RKO (cell line): ENCODE results near the gene PKNOX2.

ENCODE experiments used
- DNase-seq: peaks from one replicate; pipeline ENCODE4 v3.0.0-alpha.2; 2016; ENCODE audit warnings: low spot score

Gene PKNOX2

DNA sequence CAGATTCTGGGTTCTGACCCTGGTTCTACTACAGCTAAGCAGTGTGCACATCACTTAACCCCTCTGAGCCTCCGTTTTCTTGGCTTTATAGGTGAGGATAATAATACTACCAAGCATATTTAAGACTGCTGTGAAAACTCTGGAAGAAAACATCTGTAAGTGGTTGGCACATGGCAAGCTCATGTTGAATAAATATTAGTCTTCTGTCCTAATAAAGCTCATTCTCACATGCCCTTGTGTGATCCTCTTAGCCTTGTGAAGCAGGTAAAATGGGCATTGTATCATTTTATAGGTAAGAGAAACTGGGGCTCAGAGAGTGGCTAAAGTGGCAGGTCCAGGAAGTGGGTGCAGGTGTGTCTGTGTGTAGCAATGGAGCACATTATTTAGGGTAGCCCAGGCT lies 8.5 kb downstream of the PKNOX2 start:
- no peak for DNase-seq

DNA sequence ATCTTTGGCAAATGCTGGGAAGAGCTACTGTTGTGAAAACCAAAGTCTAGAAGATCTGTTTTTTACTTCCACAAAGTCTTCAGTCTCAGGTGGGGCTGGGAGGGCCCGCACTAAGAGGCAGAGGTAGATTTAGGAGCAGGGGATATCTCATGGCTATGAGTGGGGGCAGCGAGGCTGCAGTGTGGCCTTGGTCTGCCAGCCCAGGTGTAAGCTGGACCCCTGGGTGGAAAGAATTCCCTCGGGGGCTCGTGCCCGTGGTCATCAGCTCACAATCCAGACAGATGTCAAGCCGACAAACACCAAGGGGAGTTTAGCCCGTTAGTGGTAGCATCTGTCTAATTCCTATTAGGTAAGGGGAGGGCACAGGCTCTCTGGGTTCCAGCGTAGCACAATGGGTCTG lies 9.0 kb downstream of the PKNOX2 start:
- no peak for DNase-seq

DNA sequence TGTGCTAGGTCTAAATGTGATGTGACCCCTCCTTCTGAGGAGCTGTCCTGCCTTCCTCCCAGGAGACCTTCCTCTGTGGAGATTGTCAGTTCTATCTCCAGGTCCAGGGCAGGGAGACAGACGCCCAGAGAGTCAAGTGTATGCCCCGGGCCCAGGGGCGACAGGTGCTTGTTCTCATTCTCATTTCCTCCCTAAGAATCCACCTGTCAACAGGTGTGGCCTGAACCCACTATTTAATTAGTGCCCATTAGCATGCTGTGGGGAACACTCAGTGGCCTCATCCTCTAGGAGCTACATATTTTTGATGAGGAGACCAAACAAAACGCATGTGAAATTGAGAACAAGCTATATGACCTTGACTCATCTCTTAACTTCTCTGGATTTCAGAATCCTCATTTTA lies 9.5 kb downstream of the PKNOX2 start:
- no peak for DNase-seq

DNA sequence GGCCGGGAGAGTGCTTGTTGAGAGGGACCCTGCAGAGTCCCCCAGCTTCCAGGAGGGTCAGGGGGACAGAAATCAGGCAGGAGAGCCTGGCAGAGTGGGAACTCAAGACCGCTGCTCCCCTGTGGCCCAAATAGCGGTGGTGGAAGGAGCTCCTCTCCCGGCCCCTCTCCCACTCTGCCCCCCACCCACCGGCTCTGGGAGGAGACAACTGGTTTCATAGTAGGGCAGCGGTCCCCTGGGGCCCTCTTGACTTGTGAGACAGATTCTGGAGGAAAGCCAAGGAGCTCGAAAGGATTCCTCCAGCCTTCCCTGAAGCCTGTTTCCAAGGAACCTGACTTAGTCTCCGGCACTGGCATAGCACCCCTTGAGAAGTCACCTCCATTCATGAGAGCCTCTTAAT lies 10.1 kb downstream of the PKNOX2 start:
- no peak for DNase-seq

DNA sequence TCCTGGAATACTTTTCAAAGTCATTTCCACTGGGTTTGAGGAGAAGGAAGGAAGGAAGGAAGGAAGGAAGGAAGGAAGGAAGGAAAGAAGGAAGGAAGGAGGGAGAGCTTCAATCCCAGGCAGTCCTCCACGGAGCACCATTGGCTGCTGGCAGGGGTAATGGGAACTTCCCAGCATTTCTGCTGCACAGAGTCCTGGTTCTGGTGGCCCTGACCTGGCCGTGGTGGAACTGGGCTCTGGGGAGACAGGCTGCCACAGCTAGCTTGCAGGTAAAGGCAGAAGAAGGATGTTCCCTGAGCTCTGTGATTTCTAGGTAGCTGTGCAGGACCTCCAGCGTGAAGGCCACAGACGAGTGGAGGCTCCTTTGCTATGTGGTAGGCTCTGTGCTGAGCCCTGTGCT lies 10.6 kb downstream of the PKNOX2 start:
- DNase-seq: no peak

DNA sequence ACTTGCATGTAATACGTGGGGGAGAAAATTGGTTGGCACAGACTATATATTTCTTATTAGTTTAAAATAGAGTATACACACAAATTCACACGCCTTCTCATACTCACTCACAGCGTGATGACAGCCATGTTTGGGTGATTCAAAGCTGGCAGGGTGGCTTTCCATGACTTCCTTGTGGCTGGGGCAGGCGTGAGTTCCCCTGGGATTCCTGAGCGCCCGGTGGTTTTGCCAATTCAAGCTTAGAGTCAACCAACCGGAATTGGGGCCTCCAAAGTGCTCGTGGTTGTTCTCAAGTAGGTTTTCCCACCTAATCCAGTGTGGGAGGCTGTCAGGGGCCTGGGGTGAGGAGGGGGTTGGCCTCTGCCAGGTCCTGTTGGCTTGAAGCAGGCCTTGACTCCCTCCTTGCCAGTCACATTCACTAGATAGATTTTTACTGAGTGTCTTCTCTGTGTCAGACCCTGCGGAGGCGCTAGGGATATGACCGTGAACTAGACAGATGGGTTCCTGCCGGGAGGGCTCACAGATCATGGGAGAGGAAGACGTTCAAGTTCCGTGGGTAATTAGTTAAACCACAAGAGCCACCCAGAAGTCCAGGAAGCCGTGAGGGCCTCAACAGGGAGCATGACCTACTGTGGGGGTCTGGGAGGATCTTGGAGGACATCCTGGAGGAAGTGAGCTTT lies 11.5 kb downstream of the PKNOX2 start:
- no peak for DNase-seq

DNA sequence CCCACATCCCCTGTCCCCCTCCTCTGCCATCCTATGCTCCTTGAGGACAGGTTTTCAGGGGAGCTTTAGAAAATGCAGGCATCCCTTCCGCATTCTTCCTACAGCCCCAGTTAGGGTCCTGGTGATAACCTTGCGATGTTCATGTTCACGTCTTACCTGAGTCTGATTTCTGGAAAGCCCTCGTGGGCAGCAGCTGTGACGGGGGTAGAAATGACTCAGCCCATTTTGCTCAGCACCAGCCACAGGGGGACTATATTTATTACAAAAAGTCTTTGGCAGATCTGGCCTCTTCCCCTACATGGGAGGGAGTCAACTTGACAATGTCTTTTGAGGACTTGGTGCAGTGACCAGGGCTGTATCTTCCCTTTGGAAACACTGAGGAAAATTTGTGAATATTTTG lies 12.3 kb downstream of the PKNOX2 start:
- DNase-seq: no peak

DNA sequence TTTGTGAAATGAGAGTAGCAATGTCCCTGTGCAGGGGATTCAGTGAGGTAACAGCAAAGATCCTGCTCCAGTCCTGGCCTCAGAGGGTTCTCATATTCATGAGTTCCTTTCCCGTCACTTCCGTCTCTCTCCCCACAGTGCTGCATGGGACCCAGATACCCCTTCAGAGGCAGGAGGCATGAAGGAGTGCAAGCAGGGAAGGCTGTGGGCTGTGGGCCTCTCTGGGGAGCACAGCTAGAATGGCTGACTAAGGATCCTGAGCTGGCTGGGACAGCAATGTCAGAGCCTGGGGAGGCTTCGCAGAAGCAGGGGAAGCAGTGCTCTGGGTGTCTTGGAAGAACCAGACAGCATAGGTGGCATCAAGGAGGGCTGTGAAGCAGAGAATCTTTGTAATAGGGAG lies 13.0 kb downstream of the PKNOX2 start:
- no peak for DNase-seq

DNA sequence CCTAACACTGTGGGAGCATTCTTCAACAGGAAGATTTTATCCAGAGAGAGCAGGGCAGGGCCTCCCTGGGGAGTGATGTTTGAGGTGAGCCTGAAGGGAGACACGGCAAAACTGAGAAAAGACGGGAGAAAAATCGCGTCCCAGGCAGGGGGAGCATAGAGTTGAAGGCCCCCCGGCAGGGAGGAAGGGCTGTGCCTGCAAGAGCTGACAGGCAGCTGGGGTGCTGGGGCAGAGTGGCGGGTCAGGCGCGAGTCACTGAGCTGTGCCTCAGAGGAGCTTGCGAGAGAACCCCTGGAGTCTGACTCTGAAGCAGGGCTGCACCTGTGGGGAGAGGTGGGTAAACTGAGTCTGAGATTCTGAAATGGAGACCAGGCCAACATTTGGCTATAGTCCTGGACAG lies 14.8 kb downstream of the PKNOX2 start:
- no peak for DNase-seq

DNA sequence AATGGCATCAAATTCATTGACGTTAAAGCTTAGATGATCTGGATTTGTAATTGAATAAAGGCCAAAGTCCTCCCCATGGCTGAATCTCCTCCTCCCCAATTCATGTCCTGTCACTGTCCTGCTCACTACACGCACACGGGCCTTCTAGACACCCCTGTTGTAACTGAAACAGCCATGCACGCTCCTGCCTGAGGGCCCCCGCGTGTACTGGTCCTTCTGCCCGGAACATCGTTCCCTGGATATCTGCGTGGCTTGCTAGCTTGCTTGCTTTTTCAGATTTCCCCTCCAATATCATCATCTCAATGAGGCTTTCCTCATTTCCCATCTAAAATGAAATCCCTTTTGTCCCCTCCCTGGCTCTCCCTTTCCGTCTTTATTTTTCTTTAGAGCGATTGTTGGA lies 15.3 kb downstream of the PKNOX2 start:
- no peak for DNase-seq

DNA sequence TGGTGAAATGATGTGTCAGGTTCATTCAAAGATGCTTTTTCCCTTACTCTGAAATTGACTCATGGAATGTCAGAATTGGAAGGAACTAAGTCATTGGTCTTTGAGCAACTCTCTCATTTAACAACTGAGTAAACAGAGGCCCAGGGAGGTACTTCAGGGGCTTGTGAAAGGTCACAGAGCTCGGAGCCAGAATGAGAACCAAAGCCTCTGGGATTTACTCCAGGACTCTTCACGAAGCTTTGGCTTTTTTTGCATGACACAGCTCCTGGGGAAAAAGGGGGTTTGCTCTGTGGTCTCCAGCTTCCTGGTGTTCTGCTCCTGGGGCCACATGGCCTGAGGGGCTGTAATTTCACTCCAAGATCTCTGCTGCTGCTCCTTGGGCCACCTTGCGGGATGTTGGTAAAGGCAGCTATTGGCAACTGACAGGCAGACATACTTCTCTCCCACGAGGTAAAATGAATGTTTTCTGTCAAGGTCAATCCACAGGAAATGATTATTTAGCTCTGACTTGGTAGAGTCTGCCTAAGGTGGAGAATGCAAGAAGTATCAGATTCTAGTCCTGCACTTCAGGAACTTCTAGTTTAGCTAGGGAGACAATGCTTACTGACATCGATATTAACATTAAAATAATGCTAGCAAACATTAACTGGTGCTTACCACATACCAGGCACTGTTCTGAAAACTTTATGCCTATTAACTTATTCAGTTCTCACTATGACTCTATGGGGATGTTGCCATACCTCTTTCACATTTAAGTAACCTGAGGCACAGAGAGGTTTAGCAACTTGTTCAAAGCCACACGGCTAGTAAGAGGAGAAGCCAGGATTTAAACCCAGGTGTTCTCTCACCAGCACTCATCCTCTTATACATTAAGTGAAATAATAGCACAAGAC lies 16.1 kb downstream of the PKNOX2 start:
- no peak for DNase-seq

DNA sequence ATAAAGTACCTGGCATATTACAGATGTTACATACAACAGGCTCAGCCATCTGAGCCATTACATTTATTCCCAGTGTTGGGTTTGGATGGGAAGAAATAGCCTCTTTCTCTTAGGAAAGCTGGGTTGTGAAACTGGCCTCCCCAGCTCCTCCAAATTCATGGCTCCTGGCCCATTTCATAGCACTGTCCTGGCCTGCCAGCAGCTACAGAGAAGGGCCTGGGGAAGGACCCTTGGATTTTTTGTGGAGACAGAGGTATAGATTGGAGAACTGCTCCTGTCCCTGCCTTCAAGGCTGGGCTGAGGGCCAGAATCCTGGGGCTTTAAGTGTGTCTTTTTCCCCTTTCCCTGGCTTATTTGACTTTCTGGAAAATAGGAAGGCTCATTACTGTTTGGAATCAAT lies 18.0 kb downstream of the PKNOX2 start:
- no peak for DNase-seq

DNA sequence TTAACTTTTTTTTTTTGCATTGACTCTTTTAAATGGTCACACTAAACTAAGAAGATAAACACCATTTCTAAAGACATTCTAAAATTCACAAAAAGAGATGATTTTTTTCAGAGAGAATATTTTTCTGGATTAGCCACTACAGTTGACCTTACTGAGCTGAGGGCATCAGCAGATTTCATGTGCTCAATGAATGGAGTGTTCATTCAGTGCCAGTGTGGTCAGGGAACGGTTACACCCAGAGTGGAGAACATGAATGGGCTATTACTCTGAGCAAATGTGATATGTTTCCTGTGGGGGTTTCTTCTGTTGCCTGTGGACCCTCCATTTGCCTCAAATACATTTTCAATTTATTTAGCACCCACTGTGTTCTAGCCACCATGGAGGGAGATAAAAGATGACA lies 19.1 kb downstream of the PKNOX2 start:
- no peak for DNase-seq

DNA sequence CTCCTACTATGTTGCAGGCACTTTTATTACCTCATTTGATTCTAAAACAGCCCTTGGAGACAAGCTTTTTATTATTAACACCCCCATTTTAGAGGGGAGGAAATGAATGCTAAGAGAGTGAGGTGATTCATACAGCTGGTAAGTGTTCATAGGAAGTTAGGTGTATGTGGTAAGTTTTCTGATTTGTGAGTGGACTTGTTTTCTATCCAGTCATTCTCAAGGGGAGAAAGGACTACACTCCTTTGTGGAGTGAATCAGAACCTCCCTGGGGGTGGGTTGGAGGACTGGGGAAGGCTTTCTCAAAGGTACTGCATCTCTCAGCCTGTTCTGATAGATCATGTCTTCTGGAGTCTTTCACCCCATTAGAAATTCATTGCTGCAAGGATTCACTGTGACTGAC lies 23.5 kb downstream of the PKNOX2 start:
- DNase-seq: peak; percentile 12

DNA sequence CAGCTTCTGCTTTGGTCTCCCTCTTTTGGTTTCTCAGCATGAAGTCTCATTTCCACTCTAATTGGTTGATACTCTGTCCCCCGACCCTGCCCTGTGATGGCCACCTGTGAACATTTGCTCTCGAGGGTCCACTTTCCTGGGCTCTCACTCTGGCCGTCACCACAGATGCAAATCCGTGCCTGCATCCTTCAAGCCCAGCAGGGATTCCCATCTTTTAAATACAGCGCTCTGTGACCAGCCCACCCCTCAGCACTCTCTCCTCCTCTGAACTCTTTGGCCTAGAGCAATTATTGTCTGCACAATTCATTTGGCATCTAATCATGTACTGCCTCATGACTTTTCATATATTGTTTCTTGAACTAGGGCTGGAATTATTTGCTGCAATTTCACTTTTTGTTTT lies 26.0 kb downstream of the PKNOX2 start:
- no peak for DNase-seq

DNA sequence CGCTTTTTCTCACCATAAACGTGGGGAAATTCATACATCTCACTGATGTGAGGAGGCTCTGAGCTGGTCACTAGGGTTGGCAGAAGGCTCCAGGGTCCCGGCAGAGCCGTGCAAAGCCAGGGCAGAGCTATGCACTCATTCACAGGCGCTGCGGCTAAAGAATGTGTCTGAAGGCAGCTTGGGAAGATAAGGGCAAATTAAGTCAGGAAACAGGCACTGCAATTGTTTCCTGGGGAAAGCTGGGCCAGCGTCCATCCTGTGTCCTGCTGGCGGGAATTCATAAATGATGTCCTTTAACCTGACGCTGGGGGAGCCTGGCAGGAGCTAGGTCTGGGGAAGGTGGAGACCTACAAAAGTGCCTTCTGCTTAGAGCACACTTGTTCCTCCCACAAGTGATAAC lies 27.6 kb downstream of the PKNOX2 start:
- DNase-seq: no peak

DNA sequence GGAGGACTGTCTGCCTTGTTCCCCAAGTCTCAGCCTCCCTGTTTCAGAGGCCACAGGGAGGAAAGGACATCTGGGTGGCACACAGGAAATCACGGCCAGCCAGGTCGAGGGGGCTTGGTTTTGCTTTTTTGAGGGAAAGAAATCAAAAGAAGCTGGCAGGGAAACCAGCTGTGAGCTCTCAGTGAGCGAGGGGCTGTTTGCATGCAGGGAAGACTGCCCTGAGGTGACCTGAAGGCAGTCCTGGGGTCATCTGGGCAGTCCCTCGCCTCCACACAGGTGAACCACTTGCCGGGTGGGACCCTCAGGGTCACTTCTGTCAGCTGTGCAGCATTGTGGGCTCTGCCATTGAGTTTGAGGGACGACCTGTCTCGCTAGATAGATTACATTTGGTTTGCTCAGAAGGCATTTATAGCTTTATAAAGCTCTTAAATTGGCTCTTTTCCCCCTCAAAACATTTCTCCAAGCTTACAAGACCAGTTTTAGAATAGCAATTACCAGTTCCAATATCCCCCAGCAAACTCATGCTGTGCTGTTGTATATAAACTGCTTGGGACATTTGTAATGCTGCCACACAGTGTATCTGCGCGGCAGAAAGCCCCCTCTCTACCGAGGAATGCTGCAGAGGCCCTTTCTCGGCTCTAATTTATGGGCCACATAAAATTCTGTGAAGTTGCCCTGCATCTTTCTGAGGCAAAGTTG lies 28.3 kb downstream of the PKNOX2 start:
- no peak for DNase-seq

DNA sequence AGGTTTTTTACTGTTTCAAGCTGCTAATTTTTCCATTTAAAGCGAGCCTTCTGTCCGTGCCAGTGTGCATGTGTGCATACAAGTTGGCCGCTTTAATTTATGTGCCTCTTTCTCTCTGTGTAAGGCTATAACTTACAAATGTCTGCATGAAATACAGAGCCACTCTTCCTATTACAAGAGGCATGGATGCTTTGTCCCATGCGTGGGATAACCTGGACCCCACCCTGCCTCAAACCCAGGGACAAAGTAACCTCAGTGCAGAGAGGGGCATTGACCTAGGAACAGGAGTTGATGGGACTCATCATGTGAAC lies 28.8 kb downstream of the PKNOX2 start:
- DNase-seq: no peak

DNA sequence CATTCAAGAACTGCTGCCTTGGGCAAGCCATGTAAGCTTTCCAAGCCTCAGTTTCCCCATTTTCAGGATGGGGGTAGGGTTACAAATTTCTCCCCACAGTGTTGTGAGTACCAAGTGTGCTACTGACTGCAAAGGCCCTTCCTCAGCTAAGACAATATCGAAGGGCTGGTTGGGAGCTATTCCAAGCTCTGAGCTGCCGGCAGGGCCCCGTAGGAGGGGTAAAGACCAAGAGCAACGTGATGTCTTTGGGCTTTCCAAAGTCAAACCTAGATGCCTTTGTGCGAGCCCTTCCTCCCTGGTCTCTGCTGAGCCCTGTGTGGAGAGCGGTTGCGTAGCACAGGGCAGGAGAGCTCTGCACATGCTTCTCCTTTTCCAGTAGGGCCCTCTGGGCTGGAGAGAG lies 29.3 kb downstream of the PKNOX2 start:
- no peak for DNase-seq

DNA sequence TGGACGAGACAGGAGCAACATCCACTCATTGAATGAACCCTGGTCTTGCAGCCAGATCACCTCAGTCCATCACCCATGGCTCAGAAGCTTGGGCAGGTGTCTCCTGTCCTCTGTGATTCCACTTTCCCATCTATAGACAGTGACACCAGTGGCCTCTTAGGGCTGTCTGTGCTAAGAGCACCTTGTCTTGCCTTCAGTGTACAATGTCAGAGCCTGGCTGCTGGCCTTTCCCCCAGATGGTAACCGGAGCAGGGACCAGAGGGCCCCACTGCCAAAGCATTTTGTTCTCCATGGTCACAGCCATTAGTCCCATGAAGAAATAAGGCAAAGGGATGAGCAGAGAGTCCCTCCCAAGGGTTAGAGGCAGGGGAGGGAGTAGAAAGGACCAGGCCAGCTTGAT lies 35.4 kb downstream of the PKNOX2 start:
- DNase-seq: no peak

DNA sequence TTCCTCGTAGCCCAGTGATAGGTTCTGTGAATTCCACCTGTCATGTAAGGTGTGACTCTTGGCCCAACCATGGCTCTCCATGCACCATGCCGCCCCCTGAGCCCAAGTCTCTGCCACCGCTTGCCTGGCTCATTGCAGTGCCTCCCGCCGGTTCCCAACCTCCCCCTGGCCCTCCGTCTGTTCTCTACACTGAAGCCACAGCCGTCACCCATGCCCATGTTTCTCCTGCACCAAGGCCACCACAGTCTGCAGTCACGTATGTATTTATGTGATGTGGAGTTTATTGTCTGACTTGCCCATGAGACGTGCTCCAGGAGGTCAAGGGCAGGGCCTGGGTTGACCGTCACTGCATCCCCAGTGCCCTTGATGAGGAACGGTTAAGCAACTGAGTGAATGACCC lies 35.9 kb downstream of the PKNOX2 start:
- DNase-seq: no peak

DNA sequence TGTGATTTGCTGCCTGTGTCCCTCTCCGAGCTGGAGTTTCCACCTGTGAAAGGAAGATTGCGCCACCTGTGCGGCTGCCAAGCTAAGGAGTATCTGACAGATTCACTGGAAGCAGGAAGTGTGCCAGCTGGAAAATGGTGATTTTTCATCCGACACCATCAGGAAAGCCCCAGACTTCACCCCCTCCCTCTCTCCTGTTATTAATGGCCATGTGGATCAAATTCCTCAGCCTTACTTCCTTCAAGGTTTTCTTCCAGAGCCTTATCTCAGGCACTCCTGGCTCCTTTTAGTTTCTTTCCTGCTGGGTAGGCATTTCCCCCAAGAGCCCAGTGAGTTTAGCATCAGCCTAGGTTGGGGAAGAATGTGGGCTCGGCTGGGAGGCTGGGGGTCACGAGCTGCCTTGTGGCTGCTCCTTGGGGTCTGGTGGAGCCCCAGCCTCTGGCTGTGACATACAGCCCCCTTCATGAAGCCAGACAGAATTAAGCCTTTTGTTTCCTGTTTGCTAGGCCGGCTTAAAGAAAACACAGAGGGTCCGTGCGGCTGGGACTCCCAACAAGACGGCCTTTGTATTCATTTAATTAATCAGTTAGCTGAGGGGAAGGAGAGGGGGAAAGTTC lies 37.1 kb downstream of the PKNOX2 start:
- no peak for DNase-seq

DNA sequence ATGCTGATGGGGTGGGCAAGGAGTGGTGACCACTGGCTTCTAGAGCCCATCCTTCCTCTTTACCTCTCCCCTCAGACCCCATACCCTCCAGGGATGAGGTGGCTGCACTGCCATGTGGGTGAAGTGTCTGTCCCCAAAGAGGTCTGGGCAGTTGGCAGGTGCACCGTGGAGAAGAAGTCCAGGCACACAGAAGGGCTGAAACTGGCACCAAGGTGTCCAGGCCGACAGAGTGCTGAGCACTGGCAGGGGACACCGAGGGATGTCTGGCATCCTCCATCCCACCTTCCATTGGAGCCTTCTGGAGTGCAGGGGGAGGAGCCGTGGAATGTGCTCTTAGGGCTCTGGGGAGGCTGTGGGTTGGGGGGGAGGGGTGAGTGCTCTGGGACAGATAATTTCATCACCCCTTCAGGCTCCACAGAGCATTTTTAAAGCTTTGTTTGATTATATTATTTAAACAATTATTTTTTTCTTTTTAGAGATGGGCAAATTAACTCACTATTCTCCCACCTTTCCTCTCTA lies 37.9 kb downstream of the PKNOX2 start:
- DNase-seq: no peak
